ENCODE results near the gene SCUBE3. TPM values are rescaled to one million over a fixed set of nuclear protein-coding genes. Genes with fewer than 3 reads are reported as not detected.

SCUBE3 gene
- polyA plus RNA-seq, 1 donor from 2014 or later, result 7.3 TPM

DNA sequence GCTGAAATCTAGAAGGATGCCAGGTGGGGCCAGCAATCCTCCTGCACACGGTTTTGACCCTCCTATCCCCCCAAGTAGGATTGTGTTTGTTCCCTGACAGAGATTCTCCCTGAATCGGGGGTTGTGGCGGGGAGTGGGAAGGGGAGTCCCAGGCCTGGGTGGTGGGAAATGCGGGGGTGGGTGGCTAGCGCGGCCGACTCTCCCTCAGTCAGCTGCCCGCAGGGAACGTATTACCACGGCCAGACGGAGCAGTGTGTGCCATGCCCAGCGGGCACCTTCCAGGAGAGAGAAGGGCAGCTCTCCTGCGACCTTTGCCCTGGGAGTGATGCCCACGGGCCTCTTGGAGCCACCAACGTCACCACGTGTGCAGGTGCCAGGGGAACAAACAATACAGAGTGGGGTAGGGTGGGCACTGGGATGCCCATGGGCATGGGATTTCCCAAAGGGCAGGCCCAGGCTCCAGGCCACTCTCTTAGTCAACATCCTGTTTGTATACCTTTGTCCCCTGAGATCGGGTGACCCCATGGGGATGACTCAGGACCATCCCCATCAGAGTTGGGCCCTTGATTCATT lies 29.7 kb downstream of the SCUBE3 start:
- H3K9me3 ChIP-seq (ENCODE audit: low read length), result no peaks in the 10 kb centered on the region
- no peaks in the 10 kb centered on the region for H3F3A ChIP-seq (ENCODE audit: insufficient read depth, low read length, poor library complexity, severe bottlenecking)
- H3K27ac ChIP-seq (ENCODE audit: low read length), result no peak overlapping the region
- no peaks in the 10 kb centered on the region for H4K20me1 ChIP-seq (ENCODE audit: insufficient read depth)
- no peaks in the 10 kb centered on the region for H3K9me2 ChIP-seq (ENCODE audit: insufficient read depth, low read length)
- no peak for TF ChIP-seq EP300 (conservative IDR thresholded peaks at IDR 0.05; ENCODE audit: poor library complexity, severe bottlenecking)
- TF ChIP-seq EZH2 (IDR thresholded peaks at IDR 0.05; ENCODE audit: borderline replicate concordance, insufficient read depth, low read length, poor library complexity, severe bottlenecking), result no peak
- TF ChIP-seq TAF1 (IDR thresholded peaks at IDR 0.05; ENCODE audit: low read depth), result no peak
- no peak overlapping the region for H3K4me2 ChIP-seq (ENCODE audit: low read length)
- no peaks in the 10 kb centered on the region for H3K36me3 ChIP-seq (ENCODE audit: insufficient read depth, low read length)
- H3K79me2 ChIP-seq (replicated peaks; ENCODE audit: insufficient read depth, low read length), result no peaks in the 10 kb centered on the region
- no peak overlapping the region for H3K9ac ChIP-seq (ENCODE audit: low read length)
- H3K27me3 ChIP-seq (ENCODE audit: insufficient read depth, low read depth, low read length), result no peaks in the 10 kb centered on the region
- no peak overlapping the region for H2AFZ ChIP-seq (ENCODE audit: low read depth, low read length)
- H3K4me3 ChIP-seq (ENCODE audit: low read length), result no peak overlapping the region

DNA sequence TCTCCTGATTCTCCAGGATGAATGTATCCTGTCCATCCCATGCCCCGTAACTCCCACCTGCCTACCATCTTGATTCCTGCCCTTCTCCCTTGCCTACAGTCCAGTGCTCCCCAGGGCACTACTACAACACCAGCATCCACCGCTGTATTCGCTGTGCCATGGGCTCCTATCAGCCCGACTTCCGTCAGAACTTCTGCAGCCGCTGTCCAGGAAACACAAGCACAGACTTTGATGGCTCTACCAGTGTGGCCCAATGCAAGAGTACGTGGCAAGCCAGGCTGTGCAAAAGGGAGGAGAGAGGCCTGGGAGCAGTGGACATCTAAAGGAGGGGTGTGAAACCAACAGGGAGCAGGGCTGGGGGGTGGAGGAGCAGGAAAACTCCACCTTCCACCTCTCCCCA lies 30.8 kb downstream of the SCUBE3 start:
- Histone ChIP-seq H2AFZ (ENCODE audit: low read depth, low read length) (no peak overlapping the region), H3F3A (ENCODE audit: insufficient read depth, low read length, poor library complexity, severe bottlenecking) (no peaks in the 10 kb centered on the region), H3K4me2 (ENCODE audit: low read length) (no peak overlapping the region), H3K36me3 (ENCODE audit: insufficient read depth, low read length) (no peaks in the 10 kb centered on the region), H3K9ac (ENCODE audit: low read length) (no peak overlapping the region), H3K79me2 (replicated peaks; ENCODE audit: insufficient read depth, low read length) (no peaks in the 10 kb centered on the region), H3K9me2 (ENCODE audit: insufficient read depth, low read length) (no peaks in the 10 kb centered on the region), H3K27ac (ENCODE audit: low read length) (no peak overlapping the region), H4K20me1 (ENCODE audit: insufficient read depth) (no peaks in the 10 kb centered on the region), H3K4me3 (ENCODE audit: low read length) (no peak overlapping the region), H3K27me3 (ENCODE audit: insufficient read depth, low read depth, low read length) (no peaks in the 10 kb centered on the region), H3K9me3 (ENCODE audit: low read length) (no peaks in the 10 kb centered on the region)
- no peak for TF ChIP-seq EZH2 (IDR thresholded peaks at IDR 0.05; ENCODE audit: borderline replicate concordance, insufficient read depth, low read length, poor library complexity, severe bottlenecking)
- TF ChIP-seq EP300 (conservative IDR thresholded peaks at IDR 0.05; ENCODE audit: poor library complexity, severe bottlenecking), result no peak
- no peak for TF ChIP-seq RAD21 (conservative IDR thresholded peaks at IDR 0.05)
- no peak for TF ChIP-seq MXI1 (conservative IDR thresholded peaks at IDR 0.05; ENCODE audit: poor library complexity, severe bottlenecking)
- no peak for TF ChIP-seq SMC3 (conservative IDR thresholded peaks at IDR 0.05; ENCODE audit: poor library complexity)
- TF ChIP-seq POLR2AphosphoS5 (IDR thresholded peaks at IDR 0.05), result no peak
- TF ChIP-seq, protein P1, sequence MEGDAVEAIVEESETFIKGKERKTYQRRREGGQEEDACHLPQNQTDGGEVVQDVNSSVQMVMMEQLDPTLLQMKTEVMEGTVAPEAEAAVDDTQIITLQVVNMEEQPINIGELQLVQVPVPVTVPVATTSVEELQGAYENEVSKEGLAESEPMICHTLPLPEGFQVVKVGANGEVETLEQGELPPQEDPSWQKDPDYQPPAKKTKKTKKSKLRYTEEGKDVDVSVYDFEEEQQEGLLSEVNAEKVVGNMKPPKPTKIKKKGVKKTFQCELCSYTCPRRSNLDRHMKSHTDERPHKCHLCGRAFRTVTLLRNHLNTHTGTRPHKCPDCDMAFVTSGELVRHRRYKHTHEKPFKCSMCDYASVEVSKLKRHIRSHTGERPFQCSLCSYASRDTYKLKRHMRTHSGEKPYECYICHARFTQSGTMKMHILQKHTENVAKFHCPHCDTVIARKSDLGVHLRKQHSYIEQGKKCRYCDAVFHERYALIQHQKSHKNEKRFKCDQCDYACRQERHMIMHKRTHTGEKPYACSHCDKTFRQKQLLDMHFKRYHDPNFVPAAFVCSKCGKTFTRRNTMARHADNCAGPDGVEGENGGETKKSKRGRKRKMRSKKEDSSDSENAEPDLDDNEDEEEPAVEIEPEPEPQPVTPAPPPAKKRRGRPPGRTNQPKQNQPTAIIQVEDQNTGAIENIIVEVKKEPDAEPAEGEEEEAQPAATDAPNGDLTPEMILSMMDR (IDR thresholded peaks at IDR 0.05; ENCODE audit: poor library complexity, severe bottlenecking), result no peak
- TF ChIP-seq, protein P2, sequence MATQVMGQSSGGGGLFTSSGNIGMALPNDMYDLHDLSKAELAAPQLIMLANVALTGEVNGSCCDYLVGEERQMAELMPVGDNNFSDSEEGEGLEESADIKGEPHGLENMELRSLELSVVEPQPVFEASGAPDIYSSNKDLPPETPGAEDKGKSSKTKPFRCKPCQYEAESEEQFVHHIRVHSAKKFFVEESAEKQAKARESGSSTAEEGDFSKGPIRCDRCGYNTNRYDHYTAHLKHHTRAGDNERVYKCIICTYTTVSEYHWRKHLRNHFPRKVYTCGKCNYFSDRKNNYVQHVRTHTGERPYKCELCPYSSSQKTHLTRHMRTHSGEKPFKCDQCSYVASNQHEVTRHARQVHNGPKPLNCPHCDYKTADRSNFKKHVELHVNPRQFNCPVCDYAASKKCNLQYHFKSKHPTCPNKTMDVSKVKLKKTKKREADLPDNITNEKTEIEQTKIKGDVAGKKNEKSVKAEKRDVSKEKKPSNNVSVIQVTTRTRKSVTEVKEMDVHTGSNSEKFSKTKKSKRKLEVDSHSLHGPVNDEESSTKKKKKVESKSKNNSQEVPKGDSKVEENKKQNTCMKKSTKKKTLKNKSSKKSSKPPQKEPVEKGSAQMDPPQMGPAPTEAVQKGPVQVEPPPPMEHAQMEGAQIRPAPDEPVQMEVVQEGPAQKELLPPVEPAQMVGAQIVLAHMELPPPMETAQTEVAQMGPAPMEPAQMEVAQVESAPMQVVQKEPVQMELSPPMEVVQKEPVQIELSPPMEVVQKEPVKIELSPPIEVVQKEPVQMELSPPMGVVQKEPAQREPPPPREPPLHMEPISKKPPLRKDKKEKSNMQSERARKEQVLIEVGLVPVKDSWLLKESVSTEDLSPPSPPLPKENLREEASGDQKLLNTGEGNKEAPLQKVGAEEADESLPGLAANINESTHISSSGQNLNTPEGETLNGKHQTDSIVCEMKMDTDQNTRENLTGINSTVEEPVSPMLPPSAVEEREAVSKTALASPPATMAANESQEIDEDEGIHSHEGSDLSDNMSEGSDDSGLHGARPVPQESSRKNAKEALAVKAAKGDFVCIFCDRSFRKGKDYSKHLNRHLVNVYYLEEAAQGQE (IDR thresholded peaks at IDR 0.05; ENCODE audit: borderline replicate concordance), result no peak
- no peak for TF ChIP-seq TAF1 (IDR thresholded peaks at IDR 0.05; ENCODE audit: low read depth)
